Transverse colon (tissue), 3 donors: ENCODE measurements around the gene PTPRO.

Experiments
- CTCF ChIP-seq, 5 experiments: fragments of 200-600 bp in 3 of 5; fragments of 450-650 bp in 2 of 5; sonication (generic) in 3 of 5; IDR thresholded peaks; 1 replicate in 2 of 5; 2 replicates in 3 of 5; pipeline ENCODE4 v1.5.1; 2016 to 2017; ENCODE audit warnings: antibody characterized with exemption in 5 of 5, inconsistent platforms in 3 of 5, mild to moderate bottlenecking in 2 of 5, moderate library complexity in 1 of 5
- EP300 ChIP-seq: sonication (generic); formaldehyde crosslinking; IDR thresholded peaks from one replicate; pipeline ENCODE4 v1.6.1; 2017; ENCODE audit warnings: antibody characterized with exemption, low read depth
- POLR2A ChIP-seq: fragments of 450-650 bp; IDR thresholded peaks from one replicate; pipeline ENCODE4 v1.6.1; 2016; ENCODE audit warnings: antibody characterized with exemption, mild to moderate bottlenecking, moderate library complexity

DNA sequence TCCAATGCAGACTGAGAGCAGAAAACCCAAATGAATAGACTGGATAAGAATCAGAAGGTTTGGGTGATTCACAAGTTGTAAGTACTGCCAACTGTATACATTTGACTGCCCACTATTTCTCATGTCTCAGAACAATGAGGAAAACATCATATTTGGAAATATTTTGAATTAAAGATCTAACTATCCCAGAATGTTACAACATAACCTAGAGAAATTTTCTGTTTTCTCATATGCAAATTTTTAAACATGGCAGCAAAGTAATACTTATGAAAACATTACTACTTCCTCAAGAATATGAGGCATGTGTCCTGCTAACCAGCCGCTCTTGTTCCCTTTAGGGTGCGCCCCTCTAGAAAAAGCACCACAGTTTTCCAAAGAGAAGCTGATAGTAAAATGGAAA is 179.9 kb downstream of the PTPRO start:
- no peak for TF ChIP-seq CTCF (IDR thresholded peaks at IDR 0.05)
- no peak for TF ChIP-seq POLR2A
- TF ChIP-seq EP300, result no peak
